Neutrophil (primary cell): ENCODE results near the gene SHOC1.

Source experiments
- H3K27ac ChIP-seq: fragments of 200-600 bp; sonication (generic); 2 replicates; pipeline ENCODE4 v1.5.1; 2016; ENCODE audit warnings: mild to moderate bottlenecking, moderate library complexity
- H3K27me3 ChIP-seq: fragments of 200-600 bp; sonication (generic); 2 replicates; pipeline ENCODE4 v1.6.0; 2016; ENCODE audit warnings: mild to moderate bottlenecking
- H3K36me3 ChIP-seq: fragments of 200-600 bp; sonication (generic); 2 replicates; pipeline ENCODE4 v1.5.1; 2017
- H3K4me1 ChIP-seq, 2 experiments: fragments of 200-600 bp in 1 of 2; sonication (generic) in 1 of 2; 1 replicate in 1 of 2; 2 replicates in 1 of 2; pipeline versions ENCODE4 v1.5.1 to v1.6.1; 2013 to 2016; ENCODE audit warnings: low read depth in 1 of 2, low read length in 1 of 2, mild to moderate bottlenecking in 1 of 2, moderate library complexity in 1 of 2; ENCODE audit not compliant: control insufficient read depth in 1 of 2, insufficient read depth in 1 of 2
- H3K4me3 ChIP-seq, 2 experiments: fragments of 200-600 bp in 1 of 2; sonication (generic) in 1 of 2; 1 replicate in 1 of 2; 2 replicates in 1 of 2; pipeline ENCODE4 v1.5.1; 2013 to 2016; ENCODE audit warnings: low read depth in 1 of 2, low read length in 1 of 2, mild to moderate bottlenecking in 1 of 2, moderate library complexity in 1 of 2
- H3K9me3 ChIP-seq: fragments of 200-600 bp; sonication (generic); 2 replicates; pipeline ENCODE4 v1.5.1; 2016
- TF ChIP-seq, protein P1 (sequence below): fragments of 200-600 bp; sonication (generic); IDR thresholded peaks from 2 replicates; pipeline ENCODE4 v1.5.1; 2016; ENCODE audit warnings: antibody characterized with exemption

SHOC1 gene

DNA sequence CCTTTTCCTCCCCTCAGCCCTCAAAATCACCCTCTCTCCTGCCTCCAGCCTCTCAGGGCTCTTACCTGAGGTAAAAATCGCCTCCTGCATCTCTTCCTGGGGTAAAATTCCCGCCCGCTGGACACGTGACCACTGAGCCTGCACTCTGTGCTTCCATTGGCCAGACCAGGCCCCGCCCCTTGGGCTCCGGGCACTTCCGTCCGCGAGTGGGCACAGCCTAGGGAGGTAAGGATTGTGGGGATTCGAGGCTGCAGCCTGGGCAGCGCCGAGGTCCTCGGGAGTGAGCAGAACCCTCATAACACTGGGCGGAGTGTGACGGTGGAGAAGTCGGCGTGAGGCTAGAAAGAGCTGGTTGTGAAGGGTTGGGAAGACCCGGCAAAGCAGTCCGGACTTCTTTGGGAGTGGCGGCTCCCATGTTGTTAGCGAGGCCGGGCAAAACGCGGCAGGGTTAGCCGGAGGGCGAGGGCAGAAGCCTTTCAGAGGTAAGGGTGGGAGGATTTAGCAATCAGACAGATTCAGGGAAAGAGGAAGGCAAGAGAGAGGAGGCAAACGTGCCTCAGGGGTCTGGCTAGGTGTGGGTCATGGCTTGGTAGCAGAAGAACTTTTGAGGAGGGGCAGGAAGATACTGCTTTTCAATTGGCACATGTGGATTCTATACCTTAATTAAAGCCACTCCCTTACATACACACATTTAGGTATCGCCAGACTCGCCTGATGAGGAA is at the start of gene SHOC1:
SHOC1 (minus strand) TSS at position 103 of the 722 bp plus-strand sequence. CDS start 3,519 bp downstream, outside the sequence.
- Histone ChIP-seq H3K36me3 (no peaks in the 10 kb centered on the region), H3K4me1 (peaks cover 20 to 65% of the 10 kb centered on the region in 2 experiments), H3K27me3 (no peaks in the 10 kb centered on the region), H3K4me3 (peak within 1 kb of the TSS in 1 of 2 experiments; percentile 6), H3K27ac (peak within 1 kb of the TSS; percentile 15), H3K9me3 (no peaks in the 10 kb centered on the region)
- TF ChIP-seq, protein P1, sequence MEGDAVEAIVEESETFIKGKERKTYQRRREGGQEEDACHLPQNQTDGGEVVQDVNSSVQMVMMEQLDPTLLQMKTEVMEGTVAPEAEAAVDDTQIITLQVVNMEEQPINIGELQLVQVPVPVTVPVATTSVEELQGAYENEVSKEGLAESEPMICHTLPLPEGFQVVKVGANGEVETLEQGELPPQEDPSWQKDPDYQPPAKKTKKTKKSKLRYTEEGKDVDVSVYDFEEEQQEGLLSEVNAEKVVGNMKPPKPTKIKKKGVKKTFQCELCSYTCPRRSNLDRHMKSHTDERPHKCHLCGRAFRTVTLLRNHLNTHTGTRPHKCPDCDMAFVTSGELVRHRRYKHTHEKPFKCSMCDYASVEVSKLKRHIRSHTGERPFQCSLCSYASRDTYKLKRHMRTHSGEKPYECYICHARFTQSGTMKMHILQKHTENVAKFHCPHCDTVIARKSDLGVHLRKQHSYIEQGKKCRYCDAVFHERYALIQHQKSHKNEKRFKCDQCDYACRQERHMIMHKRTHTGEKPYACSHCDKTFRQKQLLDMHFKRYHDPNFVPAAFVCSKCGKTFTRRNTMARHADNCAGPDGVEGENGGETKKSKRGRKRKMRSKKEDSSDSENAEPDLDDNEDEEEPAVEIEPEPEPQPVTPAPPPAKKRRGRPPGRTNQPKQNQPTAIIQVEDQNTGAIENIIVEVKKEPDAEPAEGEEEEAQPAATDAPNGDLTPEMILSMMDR, result no peak

DNA sequence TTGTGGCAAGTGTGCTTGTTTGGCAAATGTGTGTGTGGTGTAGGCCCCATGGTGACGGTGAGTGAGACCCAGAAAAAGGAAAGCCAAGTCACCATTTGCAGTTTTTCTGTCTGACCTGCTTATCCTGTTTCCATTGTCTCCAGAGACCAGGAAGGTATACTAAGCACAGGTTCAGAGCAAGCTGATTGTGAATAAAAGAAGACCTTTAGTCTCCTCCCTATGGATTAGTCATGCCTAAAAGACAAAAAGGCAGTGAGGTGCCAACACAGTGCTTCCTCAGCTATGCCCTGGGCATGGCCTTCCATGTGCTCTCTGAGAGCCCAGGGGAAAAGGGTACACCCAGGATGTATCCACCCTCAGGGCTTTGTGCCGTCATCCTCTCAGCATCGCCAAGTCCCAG is 49.2 kb upstream of the SHOC1 start:
- Histone ChIP-seq H3K36me3 (no peaks in the 10 kb centered on the region), H3K27ac (peak overlapping the region; percentile 83), H3K4me1 (peaks cover 56 to 60% of the 10 kb centered on the region in 2 experiments), H3K4me3 (no peak overlapping the region), H3K9me3 (no peaks in the 10 kb centered on the region), H3K27me3 (no peaks in the 10 kb centered on the region)
- TF ChIP-seq, protein P1, result no peak

DNA sequence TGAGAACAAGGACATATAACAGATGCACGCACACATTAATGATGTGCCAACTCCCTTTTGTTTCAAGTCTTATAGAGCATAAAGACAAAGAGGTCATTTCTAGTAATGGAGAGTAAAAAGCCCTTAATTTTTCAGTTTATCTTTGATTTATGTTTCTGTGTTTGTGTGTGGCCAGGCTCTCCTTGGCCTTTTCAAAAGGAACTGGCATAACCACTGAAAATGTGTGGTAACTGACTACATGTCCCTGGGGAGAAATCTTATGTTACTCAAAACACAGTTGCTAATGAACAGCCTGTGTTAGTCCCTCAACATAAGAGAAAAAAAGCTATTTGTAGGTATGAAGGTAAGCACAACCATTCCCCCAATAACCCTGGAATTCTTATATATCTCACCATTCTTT is 47.6 kb upstream of the SHOC1 start:
- Histone ChIP-seq H3K4me3 (no peak overlapping the region), H3K4me1 (peaks cover 63 to 70% of the 10 kb centered on the region in 2 experiments), H3K9me3 (no peaks in the 10 kb centered on the region), H3K27me3 (no peaks in the 10 kb centered on the region), H3K36me3 (no peaks in the 10 kb centered on the region), H3K27ac (peak overlapping the region; percentile 83)
- TF ChIP-seq, protein P1, result no peak

DNA sequence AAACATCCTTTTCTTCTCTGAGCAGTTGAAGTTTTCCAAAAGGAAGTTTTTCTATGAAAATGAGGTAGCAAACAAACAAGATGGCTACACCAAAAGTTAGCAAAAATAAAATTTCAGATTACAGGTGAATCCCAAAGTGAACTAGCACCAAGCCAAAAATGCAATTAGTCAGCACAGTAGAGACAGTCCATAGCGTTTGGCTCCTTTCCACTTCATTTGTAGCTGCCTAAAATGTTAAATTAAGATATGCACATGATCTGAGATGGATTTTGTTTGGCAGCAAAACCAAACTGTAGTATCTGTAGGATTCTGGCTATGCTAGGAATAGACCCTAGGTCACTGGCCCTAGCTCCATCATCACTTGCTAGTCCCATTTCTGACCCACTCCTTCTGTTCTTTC is 45.7 kb upstream of the SHOC1 start:
- no peak overlapping the region for H3K4me3 ChIP-seq
- TF ChIP-seq, protein P1, result no peak
- peaks cover 63 to 70% of the 10 kb centered on the region in 2 experiments for H3K4me1 ChIP-seq
- no peaks in the 10 kb centered on the region for H3K36me3 ChIP-seq
- H3K9me3 ChIP-seq, result no peaks in the 10 kb centered on the region
- peak overlapping the region; percentile 83 for H3K27ac ChIP-seq
- H3K27me3 ChIP-seq, result no peaks in the 10 kb centered on the region

DNA sequence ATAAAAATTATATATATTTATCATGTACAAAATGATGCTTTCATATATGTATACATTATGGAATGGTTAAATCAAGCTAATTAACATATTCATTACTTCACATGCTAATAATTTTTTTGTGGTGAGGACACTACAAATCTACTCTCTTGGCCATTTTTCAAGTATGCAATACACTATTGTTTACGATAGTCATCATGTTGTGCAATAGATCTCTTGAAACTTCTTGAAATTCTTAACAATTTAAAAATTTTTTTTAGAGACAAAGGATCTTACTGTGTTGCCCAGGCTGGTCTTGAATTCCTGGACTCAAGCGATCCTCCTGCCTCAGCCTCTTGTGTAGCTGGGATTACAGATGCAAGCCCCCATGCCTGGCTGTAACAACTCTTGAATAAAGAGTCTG is 45.2 kb upstream of the SHOC1 start:
- H3K27ac ChIP-seq, result peak overlapping the region; percentile 83

More for the DNA sequence above, 45.2 kb upstream of the SHOC1 start:
- peaks cover 63 to 70% of the 10 kb centered on the region in 2 experiments for H3K4me1 ChIP-seq
- no peaks in the 10 kb centered on the region for H3K27me3 ChIP-seq
- H3K4me3 ChIP-seq, result no peak overlapping the region
- TF ChIP-seq, protein P1, result no peak
- no peaks in the 10 kb centered on the region for H3K36me3 ChIP-seq
- no peaks in the 10 kb centered on the region for H3K9me3 ChIP-seq
